RWPE2 (cell line): ENCODE measurements around the gene ZNF28.

ENCODE experiments used
- ATAC-seq: fragments of 200-7000 bp; cut with Tn5 transposase; 3 replicates; pipeline ENCODE4 v1.9.1; 2021; ENCODE audit warnings: low read depth
- DNase-seq: peaks from one replicate; pipeline ENCODE4 v3.0.0-alpha.2; 2020; ENCODE audit warnings: low spot score
- H3K27ac ChIP-seq: fragments of 450-650 bp; 2 replicates; pipeline ENCODE4 v1.5.1; 2017; ENCODE audit warnings: mild to moderate bottlenecking; ENCODE audit not compliant: poor library complexity, severe bottlenecking
- H3K27me3 ChIP-seq: fragments of 250-450 bp; sonication (Bioruptor Pico); 2 replicates; pipeline ENCODE4 v1.5.1; 2021; ENCODE audit warnings: mild to moderate bottlenecking, moderate library complexity; ENCODE audit not compliant: insufficient read depth, poor library complexity, severe bottlenecking
- H3K36me3 ChIP-seq: fragments of 250-450 bp; sonication (Bioruptor Pico); 2 replicates; pipeline ENCODE4 v1.5.1; 2020; ENCODE audit warnings: low read depth, mild to moderate bottlenecking, moderate library complexity
- H3K4me1 ChIP-seq: fragments of 250-450 bp; sonication (Bioruptor Pico); 2 replicates; pipeline ENCODE4 v1.5.1; 2021; ENCODE audit warnings: mild to moderate bottlenecking, moderate library complexity; ENCODE audit not compliant: insufficient read depth, poor library complexity, severe bottlenecking
- H3K4me3 ChIP-seq: fragments of 250-450 bp; sonication (Bioruptor Pico); 2 replicates; pipeline ENCODE4 v1.5.1; 2021; ENCODE audit warnings: mild to moderate bottlenecking, moderate library complexity; ENCODE audit not compliant: severe bottlenecking
- H3K9me3 ChIP-seq: fragments of 250-450 bp; sonication (Bioruptor Pico); 2 replicates; pipeline ENCODE4 v1.5.1; 2021; ENCODE audit warnings: mild to moderate bottlenecking, moderate library complexity; ENCODE audit not compliant: severe bottlenecking
- TF ChIP-seq, protein P1 (sequence below): fragments of 450-650 bp; IDR thresholded peaks from one replicate; pipeline ENCODE4 v1.5.1; 2017; ENCODE audit warnings: mild to moderate bottlenecking, moderate library complexity; ENCODE audit not compliant: poor library complexity, severe bottlenecking

The ZNF28 gene

DNA sequence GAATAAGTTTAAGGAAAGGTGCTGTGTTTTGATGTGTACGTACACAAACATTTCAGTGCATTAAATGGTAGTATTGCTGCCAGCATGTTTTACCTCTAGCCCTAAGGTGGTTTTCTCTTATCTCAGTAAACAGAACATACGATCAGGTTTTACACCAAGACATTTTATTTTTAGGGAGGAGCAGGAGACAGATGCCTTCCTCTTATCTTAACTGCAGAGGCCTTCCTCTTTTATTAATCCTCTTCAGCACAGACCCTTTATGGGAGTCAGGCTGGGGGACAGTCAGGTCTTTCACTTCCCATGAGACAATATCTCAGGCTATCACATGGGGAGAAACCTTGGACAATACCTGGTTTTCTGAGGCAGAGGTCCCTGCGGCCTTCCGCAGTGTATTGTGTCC, 71.7 kb downstream of the ZNF28 start:
- H3K9me3 ChIP-seq, result no peaks in the 10 kb centered on the region
- H3K27me3 ChIP-seq, result no peaks in the 10 kb centered on the region
- TF ChIP-seq, protein P1, sequence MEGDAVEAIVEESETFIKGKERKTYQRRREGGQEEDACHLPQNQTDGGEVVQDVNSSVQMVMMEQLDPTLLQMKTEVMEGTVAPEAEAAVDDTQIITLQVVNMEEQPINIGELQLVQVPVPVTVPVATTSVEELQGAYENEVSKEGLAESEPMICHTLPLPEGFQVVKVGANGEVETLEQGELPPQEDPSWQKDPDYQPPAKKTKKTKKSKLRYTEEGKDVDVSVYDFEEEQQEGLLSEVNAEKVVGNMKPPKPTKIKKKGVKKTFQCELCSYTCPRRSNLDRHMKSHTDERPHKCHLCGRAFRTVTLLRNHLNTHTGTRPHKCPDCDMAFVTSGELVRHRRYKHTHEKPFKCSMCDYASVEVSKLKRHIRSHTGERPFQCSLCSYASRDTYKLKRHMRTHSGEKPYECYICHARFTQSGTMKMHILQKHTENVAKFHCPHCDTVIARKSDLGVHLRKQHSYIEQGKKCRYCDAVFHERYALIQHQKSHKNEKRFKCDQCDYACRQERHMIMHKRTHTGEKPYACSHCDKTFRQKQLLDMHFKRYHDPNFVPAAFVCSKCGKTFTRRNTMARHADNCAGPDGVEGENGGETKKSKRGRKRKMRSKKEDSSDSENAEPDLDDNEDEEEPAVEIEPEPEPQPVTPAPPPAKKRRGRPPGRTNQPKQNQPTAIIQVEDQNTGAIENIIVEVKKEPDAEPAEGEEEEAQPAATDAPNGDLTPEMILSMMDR, result no peak
- DNase-seq (no peak), ATAC-seq (no peak)
- H3K36me3 ChIP-seq, result no peaks in the 10 kb centered on the region
- H3K4me1 ChIP-seq, result no peaks in the 10 kb centered on the region
- H3K27ac ChIP-seq, result no peak overlapping the region
- no peak overlapping the region for H3K4me3 ChIP-seq

DNA sequence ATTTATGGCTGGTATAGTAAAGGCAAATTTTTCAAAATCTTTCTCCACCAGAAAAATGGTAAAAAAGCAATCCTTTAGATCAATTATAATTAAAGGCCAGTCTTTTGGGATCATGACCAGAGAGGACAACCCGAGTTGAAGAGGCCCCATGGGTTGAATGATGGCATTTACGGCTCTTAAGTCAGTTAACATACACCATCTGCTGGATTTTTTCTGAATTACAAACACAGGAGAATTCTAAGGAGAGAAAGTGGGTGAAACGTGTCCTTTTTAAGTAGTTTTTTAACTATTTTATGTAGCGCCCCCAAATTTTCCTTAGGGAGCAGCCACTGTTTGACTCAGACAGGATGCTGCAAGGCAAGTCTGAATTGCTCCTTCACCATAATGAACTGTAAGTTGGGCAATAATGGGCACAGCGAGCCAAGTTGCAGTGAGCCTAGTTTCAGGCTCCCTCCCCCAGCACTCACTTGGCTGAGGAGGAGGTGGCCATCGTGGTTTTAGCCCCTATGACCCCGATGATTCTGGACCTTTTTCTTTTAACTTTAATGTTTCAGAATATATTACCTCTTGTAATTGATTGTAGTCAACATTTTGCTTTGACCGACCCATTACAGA, 73.0 kb downstream of the ZNF28 start:
- no peak overlapping the region for H3K27ac ChIP-seq
- H3K4me3 ChIP-seq, result no peak overlapping the region
- ATAC-seq (no peak), DNase-seq (no peak)
- TF ChIP-seq, protein P1, result peak; percentile 46
- H3K36me3 ChIP-seq, result no peaks in the 10 kb centered on the region
- H3K27me3 ChIP-seq, result no peaks in the 10 kb centered on the region
- H3K9me3 ChIP-seq, result no peaks in the 10 kb centered on the region
- H3K4me1 ChIP-seq, result no peaks in the 10 kb centered on the region
